Measurements from ENCODE around the gene CDH6. TPM values are rescaled to one million over a fixed set of nuclear protein-coding genes. Genes with fewer than 3 reads are reported as not detected.

CDH6 gene
- total and polyA plus RNA-seq, 2 donors = 3.9 to 18.9 TPM

GRCh38 chr5:31214229-31214628 lies 20.7 kb downstream of the CDH6 start:
- DNase-seq (ENCODE audit: extremely low spot score) = no peak
- 54% methylated on average over 3 of the region's 3 CpGs for WGBS
- Histone ChIP-seq H3K4me1 (ENCODE audit: insufficient read depth) (no peaks in the 10 kb centered on the region), H3K4me3 (ENCODE audit: low read depth, low read length) (no peak overlapping the region), H3K27ac (ENCODE audit: low read depth) (no peak overlapping the region), H3K36me3 (ENCODE audit: insufficient read depth) (no peaks in the 10 kb centered on the region)

GRCh38 chr5:31215236-31215635 lies 21.8 kb downstream of the CDH6 start:
- no peak overlapping the region for H3K27ac ChIP-seq (ENCODE audit: low read depth)
- no peaks in the 10 kb centered on the region for H3K36me3 ChIP-seq (ENCODE audit: insufficient read depth)
- H3K4me3 ChIP-seq (ENCODE audit: low read depth, low read length) = no peak overlapping the region
- no peak for DNase-seq (ENCODE audit: extremely low spot score)
- H3K4me1 ChIP-seq (ENCODE audit: insufficient read depth) = no peaks in the 10 kb centered on the region

GRCh38 chr5:31217446-31217845 lies 24.0 kb downstream of the CDH6 start:
- no peak for DNase-seq (ENCODE audit: extremely low spot score)
- Histone ChIP-seq H3K4me1 (ENCODE audit: insufficient read depth) (no peaks in the 10 kb centered on the region), H3K27ac (ENCODE audit: low read depth) (no peak overlapping the region), H3K4me3 (ENCODE audit: low read depth, low read length) (no peak overlapping the region), H3K36me3 (ENCODE audit: insufficient read depth) (no peaks in the 10 kb centered on the region)
- WGBS = 97% methylated on average over 2 of the region's 2 CpGs

- DNase-seq (ENCODE audit: extremely low spot score) = no peak
- Histone ChIP-seq H3K27ac (ENCODE audit: low read depth) (no peak overlapping the region), H3K36me3 (ENCODE audit: insufficient read depth) (no peaks in the 10 kb centered on the region), H3K4me3 (ENCODE audit: low read depth, low read length) (no peak overlapping the region), H3K4me1 (ENCODE audit: insufficient read depth) (no peaks in the 10 kb centered on the region)
- WGBS = 87% methylated on average over 3 of the region's 3 CpGs
Measured at GRCh38 chr5:31218978-31219377, 25.5 kb downstream of the CDH6 start.

- H3K4me1 ChIP-seq (ENCODE audit: insufficient read depth) = no peaks in the 10 kb centered on the region
- no peak overlapping the region for H3K27ac ChIP-seq (ENCODE audit: low read depth)
- DNase-seq (ENCODE audit: extremely low spot score) = no peak
- H3K36me3 ChIP-seq (ENCODE audit: insufficient read depth) = no peaks in the 10 kb centered on the region
- 59% methylated on average over 3 of the region's 3 CpGs for WGBS
- no peak overlapping the region for H3K4me3 ChIP-seq (ENCODE audit: low read depth, low read length)
Measured at GRCh38 chr5:31221001-31221400, 27.5 kb downstream of the CDH6 start.

GRCh38 chr5:31225118-31225517 lies 31.6 kb downstream of the CDH6 start:
- no peak overlapping the region for H3K27ac ChIP-seq (ENCODE audit: low read depth)
- WGBS = 85% methylated on average over 5 of the region's 5 CpGs
- H3K4me3 ChIP-seq (ENCODE audit: low read depth, low read length) = no peak overlapping the region
- no peak for DNase-seq (ENCODE audit: extremely low spot score)
- no peaks in the 10 kb centered on the region for H3K36me3 ChIP-seq (ENCODE audit: insufficient read depth)
- no peaks in the 10 kb centered on the region for H3K4me1 ChIP-seq (ENCODE audit: insufficient read depth)

GRCh38 chr5:31225613-31226012 lies 32.1 kb downstream of the CDH6 start:
- H3K4me1 ChIP-seq (ENCODE audit: insufficient read depth) = no peaks in the 10 kb centered on the region
- no peak for DNase-seq (ENCODE audit: extremely low spot score)
- no peak overlapping the region for H3K27ac ChIP-seq (ENCODE audit: low read depth)
- WGBS = 93% methylated on average over 3 of the region's 3 CpGs
- H3K36me3 ChIP-seq (ENCODE audit: insufficient read depth) = no peaks in the 10 kb centered on the region
- no peak overlapping the region for H3K4me3 ChIP-seq (ENCODE audit: low read depth, low read length)

- Histone ChIP-seq H3K4me3 (ENCODE audit: low read depth, low read length) (no peak overlapping the region), H3K4me1 (ENCODE audit: insufficient read depth) (no peaks in the 10 kb centered on the region), H3K27ac (ENCODE audit: low read depth) (no peak overlapping the region), H3K36me3 (ENCODE audit: insufficient read depth) (no peaks in the 10 kb centered on the region)
- WGBS = 80% methylated on average over 5 of the region's 5 CpGs
- no peak for DNase-seq (ENCODE audit: extremely low spot score)
Measured at GRCh38 chr5:31226651-31227050, 33.2 kb downstream of the CDH6 start.

- DNase-seq (ENCODE audit: extremely low spot score) = no peak
Measured at GRCh38 chr5:31229266-31229665, 35.8 kb downstream of the CDH6 start.

GRCh38 chr5:31231177-31231838 lies 37.8 kb downstream of the CDH6 start:
- WGBS = 71% methylated on average over 6 of the region's 6 CpGs
- Histone ChIP-seq H3K27ac (ENCODE audit: low read depth) (no peak overlapping the region), H3K4me3 (ENCODE audit: low read depth, low read length) (no peak overlapping the region), H3K36me3 (ENCODE audit: insufficient read depth) (no peaks in the 10 kb centered on the region), H3K4me1 (ENCODE audit: insufficient read depth) (no peaks in the 10 kb centered on the region)
- DNase-seq (ENCODE audit: extremely low spot score) = no peak

More at GRCh38 chr5:31229266-31229665, 35.8 kb downstream of the CDH6 start:
- Histone ChIP-seq H3K36me3 (ENCODE audit: insufficient read depth) (no peaks in the 10 kb centered on the region), H3K27ac (ENCODE audit: low read depth) (no peak overlapping the region), H3K4me3 (ENCODE audit: low read depth, low read length) (no peak overlapping the region), H3K4me1 (ENCODE audit: insufficient read depth) (no peaks in the 10 kb centered on the region)
- WGBS = 54% methylated on average over 2 of the region's 2 CpGs

- no peaks in the 10 kb centered on the region for H3K4me1 ChIP-seq (ENCODE audit: insufficient read depth)
- no peaks in the 10 kb centered on the region for H3K36me3 ChIP-seq (ENCODE audit: insufficient read depth)
- no peak overlapping the region for H3K4me3 ChIP-seq (ENCODE audit: low read depth, low read length)
- no peak overlapping the region for H3K27ac ChIP-seq (ENCODE audit: low read depth)
- WGBS = 3% methylated on average over 4 of the region's 4 CpGs
- no peak for DNase-seq (ENCODE audit: extremely low spot score)
Measured at GRCh38 chr5:31232273-31232888, 38.9 kb downstream of the CDH6 start.

GRCh38 chr5:31235381-31235780 lies 41.9 kb downstream of the CDH6 start:
- Histone ChIP-seq H3K27ac (ENCODE audit: low read depth) (no peak overlapping the region), H3K4me3 (ENCODE audit: low read depth, low read length) (no peak overlapping the region), H3K36me3 (ENCODE audit: insufficient read depth) (no peaks in the 10 kb centered on the region), H3K4me1 (ENCODE audit: insufficient read depth) (no peaks in the 10 kb centered on the region)
- 73% methylated on average over 3 of the region's 3 CpGs for WGBS
- no peak for DNase-seq (ENCODE audit: extremely low spot score)

GRCh38 chr5:31236339-31236738 lies 42.9 kb downstream of the CDH6 start:
- no peaks in the 10 kb centered on the region for H3K4me1 ChIP-seq (ENCODE audit: insufficient read depth)
- no peaks in the 10 kb centered on the region for H3K36me3 ChIP-seq (ENCODE audit: insufficient read depth)
- 80% methylated on average over 6 of the region's 6 CpGs for WGBS
- no peak overlapping the region for H3K4me3 ChIP-seq (ENCODE audit: low read depth, low read length)
- DNase-seq (ENCODE audit: extremely low spot score) = no peak
- H3K27ac ChIP-seq (ENCODE audit: low read depth) = no peak overlapping the region

GRCh38 chr5:31237174-31237573 lies 43.7 kb downstream of the CDH6 start:
- 68% methylated on average over 5 of the region's 5 CpGs for WGBS
- Histone ChIP-seq H3K36me3 (ENCODE audit: insufficient read depth) (no peaks in the 10 kb centered on the region), H3K27ac (ENCODE audit: low read depth) (no peak overlapping the region), H3K4me1 (ENCODE audit: insufficient read depth) (no peaks in the 10 kb centered on the region), H3K4me3 (ENCODE audit: low read depth, low read length) (no peak overlapping the region)
- no peak for DNase-seq (ENCODE audit: extremely low spot score)

Data from urinary bladder (tissue), 4 donors.